Muscle layer of colon (tissue), 2 donors: Measurements from ENCODE around the gene RAX.

Source experiments
- H3K27ac ChIP-seq: one replicate; pipeline ENCODE4 v1.7.0; 2013; ENCODE audit warnings: low read depth, mild to moderate bottlenecking, low read length, moderate library complexity
- H3K27me3 ChIP-seq, 2 donors: one replicate each; pipeline ENCODE4 v1.7.0; 2013; ENCODE audit warnings: low read length in 2 of 2, mild to moderate bottlenecking in 2 of 2; ENCODE audit not compliant: insufficient read depth in 2 of 2, control insufficient read depth in 1 of 2
- H3K36me3 ChIP-seq: one replicate; pipeline ENCODE4 v1.7.0; 2013; ENCODE audit warnings: mild to moderate bottlenecking, low read length; ENCODE audit not compliant: insufficient read depth
- H3K4me1 ChIP-seq: one replicate; pipeline ENCODE4 v1.7.0; 2013; ENCODE audit warnings: mild to moderate bottlenecking, low read length; ENCODE audit not compliant: insufficient read depth
- H3K4me3 ChIP-seq, 2 donors: one replicate each; pipeline ENCODE4 v1.7.0; 2013; ENCODE audit warnings: low read length in 2 of 2, low read depth in 1 of 2, mild to moderate bottlenecking in 1 of 2, moderate library complexity in 1 of 2
- H3K9ac ChIP-seq: one replicate; pipeline ENCODE4 v1.7.0; 2013; ENCODE audit warnings: low read length
- H3K9me3 ChIP-seq: one replicate; pipeline ENCODE4 v1.7.0; 2013; ENCODE audit warnings: mild to moderate bottlenecking, low read length
- donor health status: abdominal sarcoma.
- donor health status: Adenocarcinoma of cecum.

Gene RAX

DNA sequence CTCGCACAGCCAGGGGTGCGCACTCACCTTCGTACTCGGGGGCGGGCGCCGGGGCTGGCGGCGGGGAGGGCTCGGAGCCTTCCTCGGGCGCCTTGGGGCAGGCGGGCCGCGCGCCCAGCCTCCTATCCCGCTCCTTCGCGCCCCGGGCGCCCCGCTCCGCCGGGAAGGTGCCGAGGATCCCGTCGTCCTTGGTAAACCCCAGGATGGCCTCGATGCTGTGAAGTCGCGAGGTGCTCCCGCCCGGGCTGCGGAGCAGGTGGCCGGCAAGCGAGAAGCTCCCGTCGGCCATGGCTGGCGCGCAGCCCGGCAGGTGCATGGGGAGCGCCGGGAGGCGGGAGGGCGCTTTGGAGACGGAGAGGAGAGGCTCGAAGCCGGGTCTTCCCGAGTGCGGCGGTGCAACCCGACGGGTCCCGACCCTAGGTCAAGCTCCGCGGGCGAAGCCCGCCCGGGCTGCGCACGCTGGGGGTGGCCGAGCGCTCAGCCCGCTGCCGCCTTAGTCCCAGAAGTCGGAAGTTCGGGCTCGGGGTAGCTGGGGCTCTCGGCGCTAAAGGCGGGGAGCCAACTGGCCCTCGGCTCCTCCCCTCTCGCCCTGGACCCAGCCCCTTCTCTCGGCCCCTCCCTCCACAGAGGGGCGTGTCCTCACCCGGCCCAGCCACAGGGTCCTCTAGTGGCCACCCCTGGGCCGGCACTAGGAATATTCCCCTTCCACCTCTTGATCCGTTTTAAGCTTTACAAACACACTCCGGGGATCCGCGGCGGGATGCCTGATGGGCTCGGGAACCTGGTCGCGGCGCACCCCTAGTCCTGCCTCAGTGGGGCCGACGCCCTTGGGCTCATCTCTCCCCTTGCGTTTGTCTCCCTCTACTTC, at the start of gene RAX:
RAX (minus strand) TSS at position 564 of the 868 bp plus-strand sequence; CDS start at position 316, 248 bp downstream.
- Histone ChIP-seq H3K4me1 (peaks cover 23% of the 10 kb centered on the region), H3K4me3 (peak within 1 kb of the TSS; percentile 38 to 47), H3K27me3 (peaks cover 71 to 78% of the 10 kb centered on the region in 2 donors), H3K27ac (no peak within 1 kb of the TSS), H3K9ac (no peak within 1 kb of the TSS), H3K36me3 (no peaks in the 10 kb centered on the region), H3K9me3 (peaks cover 8% of the 10 kb centered on the region)

DNA sequence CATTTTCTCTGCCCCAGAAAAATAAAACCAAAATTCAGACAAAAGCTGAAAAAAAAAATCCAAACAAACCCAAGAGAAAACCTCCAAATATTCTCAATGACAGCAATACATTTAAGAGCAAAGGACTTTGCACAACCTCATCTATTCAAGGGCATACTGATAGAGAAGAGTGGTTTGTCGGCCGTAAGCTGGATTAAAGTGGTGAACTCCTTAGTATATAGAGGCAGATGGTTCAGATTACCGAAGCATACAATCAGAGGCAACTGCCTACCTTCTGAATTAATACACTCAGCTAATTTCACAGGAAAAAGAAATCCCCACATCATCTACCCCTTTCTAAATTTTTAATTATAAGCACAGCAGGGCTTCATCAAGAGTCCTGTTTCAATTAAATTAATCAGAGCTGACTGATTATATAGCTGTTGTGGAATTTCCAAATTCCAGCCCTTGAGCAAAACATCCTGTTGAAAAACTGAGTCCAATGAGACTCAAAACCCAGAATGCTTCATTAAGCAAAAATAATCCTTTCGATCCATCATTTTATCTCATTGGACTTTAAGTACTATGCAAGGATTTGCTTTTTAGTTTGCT, 45.3 kb upstream of the RAX start, which contains the start of gene CPLX4:
CPLX4 (minus strand) TSS at position 190 of the 591 bp plus-strand sequence; CDS start at position 3, 187 bp downstream.
- H3K27ac ChIP-seq: no peak within 1 kb of the TSS
- no peaks in the 10 kb centered on the region for H3K27me3 ChIP-seq
- no peak within 1 kb of the TSS for H3K4me3 ChIP-seq
- H3K9me3 ChIP-seq: no peaks in the 10 kb centered on the region
- no peak within 1 kb of the TSS for H3K9ac ChIP-seq
- H3K36me3 ChIP-seq: no peaks in the 10 kb centered on the region
- no peaks in the 10 kb centered on the region for H3K4me1 ChIP-seq

- Histone ChIP-seq H3K4me3 (no peak overlapping the region), H3K9ac (no peak overlapping the region), H3K36me3 (no peaks in the 10 kb centered on the region), H3K27ac (no peak overlapping the region), H3K27me3 (peaks cover 0 to 9% of the 10 kb centered on the region in 2 donors), H3K4me1 (peaks cover 3% of the 10 kb centered on the region), H3K9me3 (no peaks in the 10 kb centered on the region)
These were observed 38.4 kb upstream of the RAX start for GRCh38 chr18:59311631-59312030.

DNA sequence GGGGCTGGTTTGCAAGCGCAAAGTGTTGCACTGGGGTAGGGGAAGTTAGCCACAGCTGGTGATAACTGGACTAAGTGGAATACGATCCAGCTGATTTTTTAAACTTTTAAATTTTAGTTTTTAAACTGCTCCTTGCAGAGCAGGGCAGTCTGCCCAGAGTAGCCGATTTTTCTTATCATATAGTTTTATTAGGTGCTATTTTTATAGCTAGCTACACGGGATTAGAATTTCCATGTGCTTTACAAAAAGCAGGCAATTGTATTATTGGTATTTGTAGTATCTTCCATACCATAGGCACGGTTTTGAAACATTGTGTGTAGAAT, 35.6 kb upstream of the RAX start:
- Histone ChIP-seq H3K4me3 (peak overlapping the region; percentile 21 to 35), H3K4me1 (peaks cover 3% of the 10 kb centered on the region), H3K27ac (no peak overlapping the region), H3K36me3 (no peaks in the 10 kb centered on the region), H3K27me3 (peaks cover 6 to 9% of the 10 kb centered on the region in 2 donors), H3K9me3 (no peaks in the 10 kb centered on the region), H3K9ac (no peak overlapping the region)

DNA sequence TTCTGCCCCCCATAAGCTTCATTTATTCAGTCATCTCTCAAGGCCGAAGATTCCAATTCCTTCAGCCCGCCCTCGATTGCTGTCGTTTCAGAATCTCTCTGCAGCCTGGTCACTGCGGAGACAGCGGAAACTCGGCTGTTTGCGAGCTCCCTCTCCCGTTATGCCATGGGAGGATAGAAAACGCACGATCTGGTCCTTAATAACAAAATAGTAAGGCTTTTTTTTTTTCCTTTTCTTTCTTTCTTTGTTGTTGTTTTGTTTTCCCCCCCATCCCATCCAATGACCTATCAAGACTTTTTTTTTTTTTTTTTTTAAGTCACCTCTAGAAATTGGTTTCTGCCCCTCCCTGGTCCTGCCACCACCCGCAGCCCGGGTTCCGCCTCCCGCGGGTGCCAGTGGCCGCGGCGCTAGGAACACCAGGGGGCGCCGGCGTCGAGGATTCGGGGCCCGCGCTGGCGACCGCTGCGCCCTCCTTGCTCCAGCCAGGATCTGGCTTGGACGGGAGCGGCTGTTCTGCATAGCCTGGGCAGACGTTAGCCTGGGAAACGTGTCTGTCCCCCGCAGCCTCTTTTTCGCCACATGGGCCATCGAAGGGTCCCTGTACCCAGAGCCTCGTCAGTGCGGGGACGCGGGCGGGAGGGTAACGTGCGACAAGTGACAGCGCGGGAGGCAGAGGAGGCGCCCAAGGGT, 35.1 kb upstream of the RAX start:
- Histone ChIP-seq H3K36me3 (no peaks in the 10 kb centered on the region), H3K4me3 (peak overlapping the region; percentile 21 to 35), H3K9me3 (no peaks in the 10 kb centered on the region), H3K9ac (no peak overlapping the region), H3K4me1 (peaks cover 3% of the 10 kb centered on the region), H3K27ac (no peak overlapping the region), H3K27me3 (peaks cover 6 to 9% of the 10 kb centered on the region in 2 donors)

DNA sequence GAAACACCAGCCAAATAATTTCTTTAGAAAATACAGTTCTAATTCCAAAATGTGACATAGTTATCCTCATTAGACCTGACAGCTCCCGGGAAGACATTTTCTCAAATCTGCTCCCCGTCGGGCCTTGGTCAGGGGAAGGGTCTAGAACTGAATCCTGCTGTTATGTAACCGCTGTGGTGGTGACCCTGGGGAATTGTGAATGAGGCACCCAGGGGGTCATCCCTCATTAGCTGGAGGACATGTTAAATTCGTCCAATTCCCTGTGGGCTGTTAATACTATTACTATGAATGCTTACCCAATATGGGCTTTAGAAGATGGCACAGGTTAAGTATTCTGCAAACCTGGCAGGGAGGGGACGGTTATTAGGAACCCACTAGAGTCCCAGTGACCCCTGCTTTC, 33.4 kb upstream of the RAX start:
- peaks cover 3% of the 10 kb centered on the region for H3K4me1 ChIP-seq
- peaks cover 6 to 9% of the 10 kb centered on the region in 2 donors for H3K27me3 ChIP-seq
- no peak overlapping the region for H3K4me3 ChIP-seq
- no peaks in the 10 kb centered on the region for H3K36me3 ChIP-seq
- no peaks in the 10 kb centered on the region for H3K9me3 ChIP-seq
- no peak overlapping the region for H3K9ac ChIP-seq
- H3K27ac ChIP-seq: no peak overlapping the region

DNA sequence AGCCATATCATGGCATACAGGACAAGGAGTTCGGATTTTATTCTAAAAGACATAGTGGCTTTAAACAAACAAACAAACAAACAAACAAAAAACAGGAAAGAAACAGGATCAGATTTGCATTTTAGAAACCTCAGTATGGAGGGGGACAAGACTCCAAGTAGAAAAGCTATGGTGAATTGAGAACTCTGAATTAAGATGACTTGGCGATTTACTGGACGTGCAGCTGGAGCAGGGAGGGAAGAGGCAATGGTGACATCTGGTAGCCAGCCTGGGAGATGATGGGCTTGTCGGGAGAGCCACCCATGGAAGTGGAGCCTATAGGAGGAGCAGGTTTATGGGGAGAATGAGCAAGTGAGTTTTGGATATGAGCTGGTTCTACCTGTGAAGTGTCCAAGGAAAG, 32.0 kb upstream of the RAX start:
- Histone ChIP-seq H3K36me3 (no peaks in the 10 kb centered on the region), H3K9me3 (no peaks in the 10 kb centered on the region), H3K27ac (no peak overlapping the region), H3K27me3 (peaks cover 6 to 14% of the 10 kb centered on the region in 2 donors), H3K4me1 (peaks cover 3% of the 10 kb centered on the region), H3K4me3 (no peak overlapping the region), H3K9ac (no peak overlapping the region)

DNA sequence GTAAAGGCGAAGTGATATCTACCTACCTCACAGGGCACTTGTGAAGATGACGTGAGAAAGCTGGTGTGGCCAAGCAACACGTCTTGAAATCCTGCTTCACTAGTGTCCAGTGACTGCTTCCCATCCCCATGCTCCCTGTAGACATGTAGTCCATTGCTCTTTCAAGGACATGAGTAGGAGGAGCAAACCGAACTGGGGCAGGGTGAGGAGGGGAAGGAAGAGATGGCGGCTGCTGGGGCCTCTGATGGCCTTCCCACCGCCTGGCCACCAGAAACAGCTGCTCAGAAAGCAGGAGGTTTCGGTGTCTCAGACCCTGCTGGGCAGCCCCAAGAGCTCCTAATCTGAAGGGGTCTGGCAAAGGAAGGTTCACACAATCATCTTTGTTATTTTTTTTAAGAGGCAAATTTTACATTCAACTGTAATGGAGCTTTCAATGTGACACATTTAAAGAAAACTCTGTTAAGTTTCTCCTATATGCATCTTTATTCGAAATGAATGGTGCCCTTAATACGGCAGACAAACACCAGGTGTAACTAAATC, 30.5 kb upstream of the RAX start:
- H3K9ac ChIP-seq: no peak overlapping the region
- H3K4me1 ChIP-seq: peaks cover 3% of the 10 kb centered on the region
- no peak overlapping the region for H3K4me3 ChIP-seq
- no peaks in the 10 kb centered on the region for H3K36me3 ChIP-seq
- H3K27me3 ChIP-seq: peaks cover 6 to 14% of the 10 kb centered on the region in 2 donors
- H3K9me3 ChIP-seq: no peaks in the 10 kb centered on the region
- no peak overlapping the region for H3K27ac ChIP-seq

DNA sequence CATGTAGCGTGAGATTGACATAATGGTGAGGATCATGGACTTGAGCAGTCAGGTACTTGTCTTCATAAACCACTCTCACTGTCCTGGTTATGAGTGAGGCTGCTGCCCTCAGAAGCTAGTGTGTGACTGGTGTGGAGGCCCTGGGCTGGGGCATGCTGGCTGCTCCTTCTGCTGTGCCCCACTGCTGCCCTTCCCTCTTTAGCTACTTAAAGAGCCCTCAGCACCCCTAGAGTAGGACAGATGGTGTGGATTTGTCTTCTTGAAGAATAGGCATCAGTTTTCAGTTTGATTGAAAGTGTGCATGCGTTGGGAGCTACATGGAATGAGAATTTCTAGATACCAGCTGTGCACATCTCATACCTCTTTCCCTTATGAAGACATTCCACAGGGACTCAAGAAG, 29.8 kb upstream of the RAX start:
- no peak overlapping the region for H3K4me3 ChIP-seq
- no peaks in the 10 kb centered on the region for H3K9me3 ChIP-seq
- no peaks in the 10 kb centered on the region for H3K36me3 ChIP-seq
- H3K27ac ChIP-seq: no peak overlapping the region
- peaks cover 6 to 13% of the 10 kb centered on the region in 2 donors for H3K27me3 ChIP-seq
- H3K9ac ChIP-seq: no peak overlapping the region
- H3K4me1 ChIP-seq: no peaks in the 10 kb centered on the region

DNA sequence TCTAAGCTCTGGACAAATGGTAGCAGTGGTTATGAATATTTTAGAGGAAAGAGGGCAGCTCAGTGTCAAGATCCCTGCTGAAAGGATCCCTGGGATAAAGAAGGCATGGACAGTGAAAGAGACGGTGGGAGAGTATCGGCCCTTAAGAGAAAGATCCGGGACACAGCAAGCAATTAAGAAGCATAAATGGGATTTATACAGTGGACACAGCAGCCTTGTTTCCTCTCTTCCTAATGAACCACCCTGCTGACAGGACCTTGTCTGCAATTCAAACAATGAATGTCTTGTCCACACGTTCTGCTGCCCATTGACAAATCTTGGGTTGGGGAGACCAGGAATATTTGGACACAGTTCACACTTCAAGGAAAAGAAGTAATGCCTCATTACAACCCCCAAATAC, 28.7 kb upstream of the RAX start:
- no peak overlapping the region for H3K4me3 ChIP-seq
- no peak overlapping the region for H3K9ac ChIP-seq
- H3K9me3 ChIP-seq: no peaks in the 10 kb centered on the region
- H3K4me1 ChIP-seq: no peaks in the 10 kb centered on the region
- peaks cover 4 to 6% of the 10 kb centered on the region in 2 donors for H3K27me3 ChIP-seq
- H3K27ac ChIP-seq: no peak overlapping the region
- no peaks in the 10 kb centered on the region for H3K36me3 ChIP-seq

DNA sequence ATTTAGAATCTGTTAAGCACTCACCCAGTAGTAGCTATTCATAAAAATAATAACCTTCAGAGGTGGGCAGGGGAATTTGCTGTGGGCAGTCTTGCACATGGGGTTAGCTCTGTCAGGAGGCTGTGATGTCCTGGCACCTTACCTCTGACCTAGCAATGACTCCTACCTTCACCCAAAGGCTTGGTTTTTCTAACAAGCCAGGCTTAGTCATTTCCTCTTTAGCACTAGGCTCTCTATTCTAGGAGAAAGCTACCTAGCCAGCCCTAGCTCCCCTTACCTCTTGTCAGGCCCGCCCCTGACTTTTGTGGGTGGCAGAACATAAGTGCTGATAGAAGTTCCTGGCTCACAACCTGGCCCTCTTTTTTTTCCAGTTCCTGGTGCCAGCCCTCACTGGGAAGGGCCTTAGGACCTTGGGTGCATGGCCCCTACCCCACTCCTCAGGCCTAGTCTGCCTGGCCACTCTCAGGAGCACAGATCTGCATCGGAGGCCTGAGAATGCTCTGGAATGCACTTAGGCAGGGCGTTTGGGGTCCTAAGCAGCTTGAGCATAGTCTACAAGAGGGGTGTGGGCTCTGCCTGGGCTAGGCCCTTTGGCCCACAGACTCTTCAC, 27.5 kb upstream of the RAX start:
- no peaks in the 10 kb centered on the region for H3K4me1 ChIP-seq
- H3K27me3 ChIP-seq: peaks cover 4 to 6% of the 10 kb centered on the region in 2 donors
- H3K9ac ChIP-seq: no peak overlapping the region
- no peaks in the 10 kb centered on the region for H3K36me3 ChIP-seq
- H3K4me3 ChIP-seq: no peak overlapping the region
- no peaks in the 10 kb centered on the region for H3K9me3 ChIP-seq
- H3K27ac ChIP-seq: no peak overlapping the region
